Epithelial cell of esophagus (primary cell): ENCODE measurements around the gene PIK3CB.
"Not testable (repeated sequence)": the region's sequence is repeated elsewhere in the genome, so short reads cannot be mapped to it uniquely, and the experiment has no call there.

Experiments
- DNase-seq: peaks from one replicate; pipeline ENCODE4 v3.0.0; 2010; ENCODE audit warnings: low read depth
- H3K4me3 ChIP-seq: 2 replicates; pipeline ENCODE4 v1.5.1; 2011; ENCODE audit warnings: mild to moderate bottlenecking, low read length, control low read depth
- CTCF ChIP-seq: IDR thresholded peaks from 2 replicates; pipeline ENCODE4 v1.5.1; 2011; ENCODE audit warnings: low read depth, mild to moderate bottlenecking, low read length, control low read depth, inconsistent platforms; ENCODE audit not compliant: insufficient read depth; ENCODE audit errors: missing control alignments

The PIK3CB gene

GRCh38 chr3:138681463-138682220 is 153.1 kb downstream of the PIK3CB start:
- no peak overlapping the region for H3K4me3 ChIP-seq
- no peak for TF ChIP-seq CTCF
- DNase-seq = no peak

GRCh38 chr3:138680974-138681373 is 153.8 kb downstream of the PIK3CB start:
- H3K4me3 ChIP-seq = not testable (repeated sequence)

GRCh38 chr3:138678874-138679392 is 155.8 kb downstream of the PIK3CB start:
- TF ChIP-seq CTCF = no peak

More at GRCh38 chr3:138680974-138681373, 153.8 kb downstream of the PIK3CB start:
- not testable (repeated sequence) for DNase-seq

GRCh38 chr3:138678086-138678485 is 156.6 kb downstream of the PIK3CB start:
- H3K4me3 ChIP-seq = no peak overlapping the region
- no peak for TF ChIP-seq CTCF
- DNase-seq = no peak

More at GRCh38 chr3:138678874-138679392, 155.8 kb downstream of the PIK3CB start:
- no peak overlapping the region for H3K4me3 ChIP-seq
- no peak for DNase-seq

- DNase-seq = peak; percentile 41
- TF ChIP-seq CTCF = no peak
- H3K4me3 ChIP-seq = no peak overlapping the region
Observed at GRCh38 chr3:138675393-138675792, 159.3 kb downstream of the PIK3CB start.

- no peak for TF ChIP-seq CTCF
- H3K4me3 ChIP-seq = no peak overlapping the region
- peak; percentile 66 for DNase-seq
Observed at GRCh38 chr3:138673641-138674530, 160.8 kb downstream of the PIK3CB start.

GRCh38 chr3:138670407-138670806 is 164.3 kb downstream of the PIK3CB start:
- DNase-seq = peak; percentile 36
- H3K4me3 ChIP-seq = no peak overlapping the region
- TF ChIP-seq CTCF = no peak
